HG03439 (cell line): ENCODE data around the gene ARHGAP8.

ENCODE experiments used
- ATAC-seq: cut with Tn5 transposase; IDR thresholded peaks from one replicate; pipeline ENCODE4 v1.9.1; 2021; ENCODE audit warnings: mild to moderate bottlenecking, moderate library complexity; ENCODE audit not compliant: unreplicated experiment

The ARHGAP8 gene

DNA sequence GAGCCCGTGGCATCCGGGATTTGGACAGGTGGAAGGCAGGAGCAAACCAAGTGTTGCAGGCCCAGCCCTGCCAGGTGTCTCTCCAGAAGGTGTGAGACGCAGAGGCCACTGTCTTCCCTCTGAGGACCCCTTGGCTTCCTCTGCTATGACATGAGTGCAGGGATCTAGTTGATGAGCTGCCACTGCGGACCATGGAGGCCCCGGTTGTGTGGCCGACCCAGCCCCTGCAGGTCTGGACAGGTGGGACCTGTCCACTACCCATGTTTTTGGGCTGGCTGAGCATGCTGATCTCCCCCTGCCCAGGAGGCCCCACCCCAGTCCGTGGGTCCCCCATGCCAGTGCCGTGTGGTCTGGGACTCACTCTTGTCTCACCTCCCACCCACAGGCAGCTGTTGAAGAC is 27.5 kb upstream of the ARHGAP8 start:
- no peak for ATAC-seq

DNA sequence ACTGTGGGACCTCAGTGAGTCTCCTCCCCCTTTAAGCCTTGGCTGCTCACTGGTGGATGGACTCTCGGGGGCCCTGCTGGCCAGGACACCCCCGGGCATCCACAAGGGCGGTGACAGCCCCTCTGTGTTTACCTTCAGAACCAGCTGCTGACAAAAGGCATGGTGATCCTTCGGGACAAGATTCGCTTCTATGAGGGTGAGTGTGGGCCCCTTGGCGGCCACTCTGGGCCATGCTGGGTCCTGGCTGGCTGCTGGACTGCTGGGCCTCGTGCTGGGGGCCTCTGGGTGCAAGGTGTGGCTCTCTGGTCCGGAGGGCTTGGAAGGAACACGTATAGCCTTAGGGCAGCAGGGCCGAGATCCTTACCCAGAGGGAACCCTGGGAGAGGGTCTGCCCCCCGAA is 25.9 kb upstream of the ARHGAP8 start:
- ATAC-seq = no peak

DNA sequence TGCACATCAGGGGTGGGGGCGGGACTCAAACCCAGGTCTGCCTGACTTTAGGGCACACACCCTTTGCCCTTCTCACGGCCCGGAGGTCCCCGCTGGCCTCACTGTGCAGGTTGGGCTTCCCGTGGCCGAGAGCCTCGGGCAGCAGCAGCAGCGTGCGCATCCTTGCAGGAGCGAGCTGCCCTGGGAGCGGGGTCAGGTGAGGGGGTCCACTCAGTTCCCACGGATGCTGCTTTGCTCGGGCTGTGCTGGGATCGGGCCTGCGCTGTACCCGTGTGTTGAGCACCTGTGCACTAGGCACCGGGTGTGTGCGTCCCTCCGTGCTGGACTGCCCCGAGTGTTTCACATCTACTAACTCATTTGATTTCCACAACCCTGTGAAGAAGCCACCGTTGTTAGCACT is 25.2 kb upstream of the ARHGAP8 start:
- no peak for ATAC-seq

DNA sequence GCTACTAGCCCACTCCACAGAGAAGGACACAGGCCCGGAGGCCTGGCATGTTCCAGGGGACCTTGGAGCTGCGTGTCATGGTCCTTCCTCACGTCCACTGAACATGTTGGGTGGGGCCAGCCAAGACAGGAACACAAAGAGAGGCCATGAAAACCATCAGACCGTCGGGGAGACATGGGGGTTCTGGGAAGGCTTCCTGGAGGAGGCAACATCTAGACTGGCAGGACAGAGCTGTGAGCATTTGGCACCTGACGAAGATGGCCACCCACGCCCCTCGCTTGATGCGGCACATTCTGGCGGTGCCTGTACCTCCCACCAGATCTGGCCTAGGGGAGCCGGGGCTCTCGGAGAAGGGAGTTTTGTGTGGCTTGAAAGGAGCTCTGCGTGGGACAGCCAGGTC is 24.7 kb upstream of the ARHGAP8 start:
- ATAC-seq = no peak

DNA sequence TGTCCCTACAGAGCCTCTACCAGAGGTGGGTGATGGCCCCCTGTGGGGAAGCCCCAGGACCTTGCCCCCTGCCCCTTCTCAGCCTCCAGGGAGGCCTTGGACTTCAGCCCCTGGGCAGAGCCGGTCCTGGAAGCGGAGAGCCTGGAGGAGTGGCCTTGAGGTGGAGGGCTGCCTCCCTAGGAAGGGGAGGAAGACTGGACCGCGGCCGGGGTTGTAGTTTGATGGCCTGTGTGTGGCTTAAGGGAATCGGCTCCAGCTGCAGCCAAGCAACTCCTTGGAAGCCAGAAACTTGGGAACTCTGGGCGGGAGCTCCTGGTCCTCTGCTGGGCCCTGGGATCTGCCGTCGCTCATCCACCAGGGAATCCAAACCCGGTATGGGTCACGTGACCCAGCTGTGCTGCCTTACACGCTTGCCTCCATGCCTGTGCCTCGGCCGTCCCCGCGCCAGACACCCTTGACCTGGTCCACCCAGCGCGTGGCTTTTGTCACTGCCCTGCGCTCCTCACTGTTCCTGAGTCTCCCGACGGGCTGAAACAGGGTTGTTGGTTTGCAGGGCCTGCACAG is 23.5 kb upstream of the ARHGAP8 start:
- no peak for ATAC-seq

GRCh38 chr22:44729391-44730021 is 22.9 kb upstream of the ARHGAP8 start:
- no peak for ATAC-seq

- no peak for ATAC-seq
These were observed 22.4 kb upstream of the ARHGAP8 start for GRCh38 chr22:44730022-44730393.

GRCh38 chr22:44730490-44731356 is 21.7 kb upstream of the ARHGAP8 start:
- no peak for ATAC-seq

GRCh38 chr22:44731357-44731970 is 20.9 kb upstream of the ARHGAP8 start:
- no peak for ATAC-seq

GRCh38 chr22:44732017-44732561 is 20.3 kb upstream of the ARHGAP8 start:
- ATAC-seq = no peak

DNA sequence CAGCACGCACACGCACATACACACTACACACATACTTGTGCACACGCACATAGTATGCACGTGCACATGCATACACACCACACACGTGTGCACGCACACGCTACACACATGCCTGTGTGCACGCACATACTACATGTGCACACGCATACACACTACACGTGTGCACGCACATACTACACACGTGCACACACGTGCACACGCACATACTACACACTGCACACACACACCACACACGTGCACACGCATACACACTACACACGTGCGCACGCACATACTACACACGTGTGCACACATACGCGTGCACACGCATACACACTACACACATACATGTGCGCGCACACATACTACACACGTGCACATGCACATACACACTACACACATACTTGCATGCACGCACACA is 19.7 kb upstream of the ARHGAP8 start:
- no peak for ATAC-seq

DNA sequence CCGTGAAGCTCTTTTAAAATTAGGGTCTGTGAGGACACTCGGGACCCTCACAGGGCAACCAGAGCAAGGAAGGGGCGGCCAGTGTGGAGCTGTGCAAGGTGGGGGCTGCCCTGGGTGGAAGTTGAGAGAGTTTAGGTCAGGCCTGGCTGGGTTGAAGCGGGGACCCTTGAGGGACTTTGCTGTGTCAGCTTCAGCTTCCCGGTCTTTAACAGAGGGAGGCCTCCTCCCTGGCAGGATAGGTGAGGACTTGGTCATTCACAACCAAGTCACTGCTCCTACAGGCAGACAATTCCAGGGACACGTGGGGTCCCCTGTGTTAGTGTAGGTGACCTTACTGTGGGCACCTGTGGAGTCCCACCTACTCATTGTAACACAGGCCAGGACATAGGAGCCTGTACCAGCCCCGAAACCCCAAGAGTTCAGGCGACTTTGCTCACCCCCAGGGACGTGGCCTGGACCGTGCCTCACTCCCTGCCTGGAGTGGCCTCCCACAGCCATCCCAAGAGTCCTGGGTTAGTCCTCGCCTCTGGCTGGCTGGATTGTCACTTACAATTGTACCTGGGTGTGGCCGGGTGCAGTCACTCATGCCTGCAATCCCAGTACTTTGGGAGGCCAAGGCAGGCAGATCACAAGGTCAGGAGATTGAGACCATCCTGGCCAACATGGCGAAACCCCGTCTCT is 18.8 kb upstream of the ARHGAP8 start:
- no peak for ATAC-seq

- no peak for ATAC-seq
These were observed 18.1 kb upstream of the ARHGAP8 start for GRCh38 chr22:44734278-44734677.

DNA sequence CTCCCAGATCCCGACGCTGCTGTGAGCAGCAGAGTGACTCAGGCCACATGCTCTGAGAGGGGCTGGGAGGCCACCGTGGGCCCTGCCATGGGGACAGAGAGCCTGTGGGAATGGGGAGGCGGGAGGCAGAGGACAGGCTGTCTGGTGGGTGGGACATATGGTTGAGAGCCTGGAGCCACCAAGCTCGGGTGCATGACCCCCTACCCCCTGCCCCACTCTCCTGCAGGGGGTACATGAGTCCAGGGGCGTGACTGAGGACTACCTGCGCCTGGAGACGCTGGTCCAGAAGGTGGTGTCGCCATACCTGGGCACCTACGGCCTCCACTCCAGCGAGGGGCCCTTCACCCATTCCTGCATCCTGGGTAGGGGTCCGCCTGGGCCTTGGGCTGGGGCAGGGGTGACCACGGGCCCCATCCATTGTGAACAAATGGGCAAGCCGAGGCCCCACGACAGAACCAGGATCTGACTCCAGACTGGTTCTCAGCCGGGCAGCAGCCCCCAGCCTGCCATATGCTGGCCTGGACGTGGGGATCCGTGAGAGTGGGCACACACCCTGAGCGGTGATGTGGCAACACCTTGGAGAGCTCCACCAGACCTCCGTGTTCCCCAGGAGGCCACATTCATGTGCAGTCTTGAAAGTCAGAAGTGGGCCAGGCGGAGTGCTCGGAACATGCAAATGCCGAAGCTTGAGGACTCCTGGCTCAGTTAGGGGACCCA is 17.4 kb upstream of the ARHGAP8 start:
- ATAC-seq = no peak

DNA sequence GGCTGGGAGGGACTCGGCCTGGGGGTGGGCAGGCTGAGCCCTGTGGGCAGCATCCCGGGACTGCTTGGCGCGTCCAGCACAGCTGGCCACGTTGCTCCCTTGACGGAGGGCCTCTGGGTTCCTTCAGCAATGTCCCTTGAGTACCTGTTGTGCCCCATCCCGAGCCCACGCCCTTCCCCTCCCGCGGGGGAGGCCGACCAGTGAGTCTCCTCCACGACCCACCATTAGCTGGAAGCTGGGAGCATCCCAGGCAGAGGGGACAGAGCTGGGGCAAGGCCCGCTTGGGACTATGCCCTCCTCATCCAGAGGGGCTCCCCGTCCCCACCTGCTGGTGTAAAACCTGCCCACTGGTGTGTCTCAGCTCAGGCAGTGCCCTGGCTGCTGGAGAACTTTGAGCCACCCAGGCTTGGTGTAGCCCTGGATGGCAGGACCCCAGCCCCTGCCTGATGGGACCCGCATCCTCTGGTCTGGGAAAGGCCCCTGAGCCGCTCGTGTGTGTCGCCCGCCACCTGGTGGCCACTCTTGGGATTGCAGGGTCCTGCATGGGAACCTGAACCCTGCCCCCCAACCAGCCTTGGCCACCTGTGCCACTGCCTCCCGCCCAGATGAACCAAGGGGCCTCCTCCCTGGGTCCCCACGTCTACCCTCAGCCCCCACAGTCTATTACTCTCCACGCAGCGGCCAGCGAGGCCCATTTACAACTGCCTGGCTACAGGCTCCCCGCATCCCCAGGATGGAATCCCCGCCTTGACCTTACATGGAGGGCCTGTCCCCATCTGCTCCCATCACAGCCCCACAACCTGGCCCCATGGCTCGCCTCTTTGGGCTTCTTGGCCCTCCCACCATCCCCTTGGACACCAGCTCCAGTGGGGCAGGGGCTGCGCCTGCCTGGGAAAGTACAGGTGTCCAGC is 16.6 kb upstream of the ARHGAP8 start:
- ATAC-seq = no peak

DNA sequence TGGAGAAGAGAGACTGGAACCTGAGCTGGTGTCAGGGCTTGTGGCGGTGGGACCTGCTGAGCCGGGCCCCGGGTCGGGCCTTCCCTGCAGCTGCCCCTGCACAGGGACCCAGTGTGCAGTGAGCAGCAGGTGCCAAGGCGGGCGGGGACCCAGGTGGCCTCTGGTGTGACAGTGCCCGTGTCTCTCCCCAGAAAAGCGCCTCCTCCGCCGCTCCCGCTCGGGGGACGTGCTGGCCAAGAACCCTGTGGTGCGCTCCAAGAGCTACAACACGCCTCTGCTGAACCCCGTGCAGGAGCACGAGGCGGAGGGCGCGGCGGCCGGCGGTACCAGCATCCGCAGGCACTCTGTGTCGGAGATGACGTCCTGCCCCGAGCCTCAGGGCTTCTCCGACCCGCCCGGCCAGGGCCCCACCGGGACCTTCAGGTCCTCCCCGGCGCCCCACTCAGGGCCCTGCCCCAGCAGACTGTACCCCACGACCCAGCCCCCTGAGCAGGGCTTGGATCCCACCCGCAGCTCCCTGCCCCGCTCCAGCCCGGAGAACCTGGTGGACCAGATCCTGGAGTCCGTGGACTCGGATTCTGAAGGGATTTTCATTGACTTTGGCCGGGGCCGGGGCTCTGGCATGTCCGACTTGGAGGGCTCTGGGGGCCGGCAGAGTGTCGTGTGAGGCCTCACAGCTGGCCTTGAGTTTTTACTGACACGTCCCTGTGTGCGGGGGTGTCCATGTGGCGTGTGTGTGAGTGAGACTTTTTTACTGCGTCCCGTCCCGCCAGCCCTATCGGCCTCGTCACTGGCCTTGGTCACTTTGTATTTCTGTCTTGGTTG is 15.6 kb upstream of the ARHGAP8 start:
- ATAC-seq = no peak

- ATAC-seq = no peak
These were observed 14.7 kb upstream of the ARHGAP8 start for GRCh38 chr22:44737406-44738346.
